ENCODE results near the gene SPART. TPM values are rescaled to one million over a fixed set of nuclear protein-coding genes. Genes with fewer than 3 reads are reported as not detected.
A peak's percentile ranks its signal among the peaks of the same experiment; 100 is the strongest.

Gene SPART
- polyA plus RNA-seq, 2 of the 4 experiments (the other 2 are of a cell fraction), result 33.9 to 37.0 TPM

DNA sequence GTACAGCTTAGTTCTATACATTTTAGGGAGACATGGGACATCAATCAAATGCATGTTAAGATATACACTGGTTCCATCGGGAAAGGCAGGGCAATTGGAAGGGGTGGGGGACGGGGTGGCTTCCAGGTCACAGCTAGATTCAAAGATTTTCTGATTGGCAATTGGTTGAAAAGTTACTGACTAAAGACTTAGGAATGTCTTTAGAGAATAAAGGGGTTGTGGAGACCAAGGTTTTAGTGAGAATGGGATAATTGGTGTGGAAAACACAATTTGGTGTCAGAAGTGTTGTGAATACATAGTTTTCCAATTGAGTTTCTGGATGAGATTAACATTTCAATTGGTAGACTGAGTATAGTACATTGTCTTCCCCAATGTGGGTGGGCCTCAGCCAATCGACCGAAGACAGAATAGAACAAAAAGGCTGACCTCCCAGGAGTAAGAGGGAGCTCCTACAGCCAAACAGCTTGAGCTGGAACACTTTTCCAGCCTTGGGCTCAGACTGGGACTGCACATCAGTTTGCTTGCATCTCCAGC lies 47.6 kb downstream of the SPART start:
- no peak for FAIRE-seq
- no peak for DNase-seq (ENCODE audit: low read depth in 1 of 2, low spot score in 1 of 2)
- no peaks in the 10 kb centered on the region for H3K9me3 ChIP-seq
- peak overlapping the region; percentile 86 for H3K4me2 ChIP-seq
- 0 out of 3 replicates have a peak, but pooled peaks cover 4% of the 10 kb centered on the region for H3K4me1 ChIP-seq
- 80% methylated on average over 4 of the region's 4 CpGs for WGBS (ENCODE audit: missing lambda C conversion rate)
- ATAC-seq, result no peak
- ChIA-PET CTCF (interaction anchor here (0.6 to 1.2 kb wide), 3 partner anchors 14 to 507 kb away, joined by 3 to 4 read pairs (median 3); no protein-coding TSS in a partner anchor), POLR2A (no interaction called here)
- no peak overlapping the region for H3K27ac ChIP-seq
- H3K4me3 ChIP-seq, result no peak overlapping the region
- no peak for TF ChIP-seq ZFP36 (IDR thresholded peaks at IDR 0.05; ENCODE audit: borderline replicate concordance, partially characterized antibody)
- no peak for TF ChIP-seq CBX8 (IDR thresholded peaks at IDR 0.05)
- TF ChIP-seq NR3C1 (IDR thresholded peaks at IDR 0.05), result no peak
- TF ChIP-seq, protein P1, sequence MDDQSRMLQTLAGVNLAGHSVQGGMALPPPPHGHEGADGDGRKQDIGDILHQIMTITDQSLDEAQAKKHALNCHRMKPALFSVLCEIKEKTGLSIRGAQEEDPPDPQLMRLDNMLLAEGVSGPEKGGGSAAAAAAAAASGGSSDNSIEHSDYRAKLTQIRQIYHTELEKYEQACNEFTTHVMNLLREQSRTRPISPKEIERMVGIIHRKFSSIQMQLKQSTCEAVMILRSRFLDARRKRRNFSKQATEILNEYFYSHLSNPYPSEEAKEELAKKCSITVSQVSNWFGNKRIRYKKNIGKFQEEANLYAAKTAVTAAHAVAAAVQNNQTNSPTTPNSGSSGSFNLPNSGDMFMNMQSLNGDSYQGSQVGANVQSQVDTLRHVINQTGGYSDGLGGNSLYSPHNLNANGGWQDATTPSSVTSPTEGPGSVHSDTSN (IDR thresholded peaks at IDR 0.05), result no peak
- TF ChIP-seq ZC3H11A (IDR thresholded peaks at IDR 0.05), result no peak
- TF ChIP-seq CBX2 (IDR thresholded peaks at IDR 0.05; ENCODE audit: borderline replicate concordance, low read depth), result no peak
- no peak for TF ChIP-seq MAFK (IDR thresholded peaks at IDR 0.05; ENCODE audit: partially characterized antibody)
- no peak for TF ChIP-seq RCOR1 (IDR thresholded peaks at IDR 0.05; ENCODE audit: low read depth, low read length)
- no peak for TF ChIP-seq ELK1 (IDR thresholded peaks at IDR 0.05; ENCODE audit: low read depth, low read length)
- TF ChIP-seq, protein P2, sequence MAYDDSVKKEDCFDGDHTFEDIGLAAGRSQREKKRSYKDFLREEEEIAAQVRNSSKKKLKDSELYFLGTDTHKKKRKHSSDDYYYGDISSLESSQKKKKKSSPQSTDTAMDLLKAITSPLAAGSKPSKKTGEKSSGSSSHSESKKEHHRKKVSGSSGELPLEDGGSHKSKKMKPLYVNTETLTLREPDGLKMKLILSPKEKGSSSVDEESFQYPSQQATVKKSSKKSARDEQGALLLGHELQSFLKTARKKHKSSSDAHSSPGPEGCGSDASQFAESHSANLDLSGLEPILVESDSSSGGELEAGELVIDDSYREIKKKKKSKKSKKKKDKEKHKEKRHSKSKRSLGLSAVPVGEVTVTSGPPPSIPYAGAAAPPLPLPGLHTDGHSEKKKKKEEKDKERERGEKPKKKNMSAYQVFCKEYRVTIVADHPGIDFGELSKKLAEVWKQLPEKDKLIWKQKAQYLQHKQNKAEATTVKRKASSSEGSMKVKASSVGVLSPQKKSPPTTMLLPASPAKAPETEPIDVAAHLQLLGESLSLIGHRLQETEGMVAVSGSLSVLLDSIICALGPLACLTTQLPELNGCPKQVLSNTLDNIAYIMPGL (CRISPR knock-in tag; IDR thresholded peaks at IDR 0.05; ENCODE audit: borderline replicate concordance), result no peak
- TF ChIP-seq ZSCAN20 (CRISPR knock-in tag; IDR thresholded peaks at IDR 0.05), result no peak
- TF ChIP-seq EHF (CRISPR knock-in tag; IDR thresholded peaks at IDR 0.05), result no peak
- no peak for TF ChIP-seq ESRRA (IDR thresholded peaks at IDR 0.05; ENCODE audit: borderline replicate concordance, low read length)
- TF ChIP-seq CTCF (IDR thresholded peaks at IDR 0.05), result no peak
- TF ChIP-seq BHLHE40 (IDR thresholded peaks at IDR 0.05; ENCODE audit: low read depth, low read length), result no peak
- no peak for TF ChIP-seq FOXS1 (CRISPR knock-in tag; IDR thresholded peaks at IDR 0.05)
- TF ChIP-seq MAZ (IDR thresholded peaks at IDR 0.05; ENCODE audit: borderline replicate concordance, low read depth, low read length), result no peak
- TF ChIP-seq KDM1A (IDR thresholded peaks at IDR 0.05; ENCODE audit: low read depth), result no peak

DNA sequence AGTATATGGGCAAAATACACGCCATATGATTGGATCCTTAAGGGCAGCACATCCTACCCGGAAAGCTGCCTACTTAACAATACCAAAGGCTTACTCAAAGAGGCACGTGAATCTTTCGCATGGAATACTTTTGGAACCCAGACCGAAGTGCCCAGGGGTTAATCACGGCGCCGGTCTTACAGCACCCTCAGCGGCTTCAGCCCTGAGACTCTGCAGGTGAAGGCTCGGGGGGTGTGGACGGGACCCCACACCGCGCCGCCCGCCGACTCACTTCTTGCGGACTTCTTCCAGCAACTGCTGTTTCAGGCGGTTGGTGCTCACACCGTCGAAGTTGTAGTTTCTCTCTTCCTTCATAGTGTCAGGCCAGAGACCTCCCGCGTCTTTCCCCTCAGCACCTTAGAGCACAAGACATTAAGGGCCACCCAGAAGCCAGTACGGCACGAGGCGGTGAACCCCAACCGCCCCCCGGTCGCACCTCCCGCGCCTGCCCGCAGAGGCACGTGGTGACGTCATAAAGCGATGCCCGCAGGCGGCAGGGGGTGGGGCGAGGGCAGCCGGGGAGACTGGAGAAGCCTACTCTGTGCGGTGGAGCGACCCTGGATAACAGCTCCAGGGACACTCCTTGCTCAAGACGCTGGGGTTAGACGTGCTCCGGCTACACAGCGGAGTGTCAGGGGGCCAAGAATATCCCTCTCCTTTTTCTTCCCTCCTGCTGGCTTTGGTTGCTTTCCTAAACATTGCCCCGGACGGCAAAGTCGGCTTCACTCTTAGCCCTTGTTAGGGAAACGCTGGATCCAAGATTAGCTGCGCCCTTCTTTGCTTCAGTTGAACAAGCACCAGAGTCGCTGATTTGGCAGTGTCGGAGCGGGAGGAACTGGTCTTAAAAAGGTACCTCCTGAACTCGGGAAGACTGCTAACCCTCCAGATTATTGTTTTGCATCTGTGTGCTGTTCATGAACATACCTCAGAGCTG lies 48.5 kb downstream of the SPART start, which contains the start of gene CCDC169:
Gene CCDC169 (minus strand): TSS at position 449 of the 973 bp plus-strand sequence. CDS start 95 bp downstream, at position 354.
- peak; percentile 85 to 89 for ATAC-seq
- FAIRE-seq, result no peak
- POLR2A ChIA-PET, result no interaction called here
- Histone ChIP-seq H3K4me1 (0 out of 3 replicates have a peak, but pooled peaks cover 4% of the 10 kb centered on the region), H3K4me2 (peak within 1 kb of the TSS; percentile 86), H3K27ac (peak within 1 kb of the TSS; percentile 71 to 87), H3K4me3 (peak within 1 kb of the TSS; percentile 62), H3K9me3 (no peaks in the 10 kb centered on the region)
- DNase-seq (ENCODE audit: low read depth in 1 of 2, low spot score in 1 of 2), result peak; percentile 32 to 42
- CTCF ChIA-PET, result interaction anchor here (0.6 to 1.0 kb wide), 3 partner anchors 13 to 506 kb away, joined by 3 read pairs; no protein-coding TSS in a partner anchor
- TF ChIP-seq FOSL2 (IDR thresholded peaks at IDR 0.05) (no peak), FOSL2 (CRISPR knock-in tag; IDR thresholded peaks at IDR 0.05) (peak; percentile 19; the same call in 1 of the 2 replicates), JUN (IDR thresholded peaks at IDR 0.05) (peak in 1 of 2 experiments; percentile 37; a peak in 1 of 5 replicates), POLR2A (IDR thresholded peaks at IDR 0.05; ENCODE audit: low read length) (peak; percentile 37; the same call in 1 of the 2 replicates), CHD2 (IDR thresholded peaks at IDR 0.05; ENCODE audit: low read length, partially characterized antibody) (no peak), PHF8 (IDR thresholded peaks at IDR 0.05; ENCODE audit: borderline replicate concordance, low read depth) (no peak), E2F6 (IDR thresholded peaks at IDR 0.05; ENCODE audit: borderline replicate concordance, low read depth) (peak; percentile 88)
- TF ChIP-seq, protein P3, sequence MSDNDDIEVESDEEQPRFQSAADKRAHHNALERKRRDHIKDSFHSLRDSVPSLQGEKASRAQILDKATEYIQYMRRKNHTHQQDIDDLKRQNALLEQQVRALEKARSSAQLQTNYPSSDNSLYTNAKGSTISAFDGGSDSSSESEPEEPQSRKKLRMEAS (IDR thresholded peaks at IDR 0.05), result peak; percentile 78
- WGBS (ENCODE audit: missing lambda C conversion rate), result 12% methylated on average over 19 of the region's 53 CpGs
